HG03558 (cell line): ENCODE results near the gene RASAL3.

ENCODE experiments used
- ATAC-seq: cut with Tn5 transposase; IDR thresholded peaks from one replicate; pipeline ENCODE4 v1.9.1; 2021; ENCODE audit warnings: moderate number of reproducible peaks; ENCODE audit not compliant: unreplicated experiment; ENCODE audit errors: extremely low read depth

RASAL3 gene

DNA sequence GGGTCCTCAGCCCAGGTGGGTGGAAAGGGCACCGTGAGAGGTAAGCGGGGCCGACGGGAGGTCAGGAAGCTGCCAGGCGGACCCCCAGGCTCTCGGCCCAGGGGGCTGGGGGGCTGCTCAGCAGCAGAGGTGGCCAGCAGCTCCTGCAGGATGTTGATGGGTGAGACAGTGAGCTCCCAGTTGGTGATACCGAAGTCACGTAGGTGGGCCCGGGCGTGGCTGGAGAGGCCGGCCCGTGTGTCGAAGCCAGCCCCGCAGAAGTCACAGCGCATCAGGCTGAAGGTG is 27.6 kb downstream of the RASAL3 start:
- ATAC-seq: no peak

- ATAC-seq: no peak
Measured at GRCh38 chr19:15436012-15436825, 28.1 kb downstream of the RASAL3 start.

GRCh38 chr19:15433519-15434069 is 30.8 kb downstream of the RASAL3 start:
- no peak for ATAC-seq

GRCh38 chr19:15432629-15433518 is 31.5 kb downstream of the RASAL3 start:
- ATAC-seq: no peak

GRCh38 chr19:15432018-15432494 is 32.3 kb downstream of the RASAL3 start:
- no peak for ATAC-seq

- no peak for ATAC-seq
Measured at GRCh38 chr19:15431396-15432017, 32.8 kb downstream of the RASAL3 start.

- no peak for ATAC-seq
Measured at GRCh38 chr19:15430526-15431120, 33.7 kb downstream of the RASAL3 start.

GRCh38 chr19:15429825-15430467 is 34.4 kb downstream of the RASAL3 start:
- no peak for ATAC-seq

- ATAC-seq: no peak
Measured at GRCh38 chr19:15428956-15429824, 35.2 kb downstream of the RASAL3 start.

DNA sequence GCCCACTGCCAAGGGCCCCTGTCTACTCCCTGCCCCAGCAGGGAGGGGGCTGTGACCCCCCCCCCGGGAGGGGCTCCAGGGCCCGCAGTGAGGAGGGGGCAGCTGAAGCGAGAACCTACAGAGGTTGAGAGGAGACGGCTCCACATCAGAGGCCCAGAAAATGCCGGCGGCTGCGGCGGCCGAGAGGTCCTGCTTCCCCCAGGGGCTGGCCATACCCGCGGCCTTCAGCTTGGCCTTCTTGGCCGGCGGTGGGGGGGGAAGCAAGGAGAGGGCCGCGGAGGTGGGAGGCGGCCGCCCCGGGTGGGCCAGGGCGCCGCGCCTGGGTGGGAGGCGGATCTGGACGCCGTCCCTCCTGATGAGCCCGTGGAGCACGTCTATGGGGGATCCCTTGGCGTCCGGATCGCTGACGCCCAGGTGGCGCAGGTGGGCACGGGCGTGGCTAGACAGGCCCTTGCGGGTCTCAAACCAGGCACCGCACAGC is 36.3 kb downstream of the RASAL3 start:
- ATAC-seq: no peak

DNA sequence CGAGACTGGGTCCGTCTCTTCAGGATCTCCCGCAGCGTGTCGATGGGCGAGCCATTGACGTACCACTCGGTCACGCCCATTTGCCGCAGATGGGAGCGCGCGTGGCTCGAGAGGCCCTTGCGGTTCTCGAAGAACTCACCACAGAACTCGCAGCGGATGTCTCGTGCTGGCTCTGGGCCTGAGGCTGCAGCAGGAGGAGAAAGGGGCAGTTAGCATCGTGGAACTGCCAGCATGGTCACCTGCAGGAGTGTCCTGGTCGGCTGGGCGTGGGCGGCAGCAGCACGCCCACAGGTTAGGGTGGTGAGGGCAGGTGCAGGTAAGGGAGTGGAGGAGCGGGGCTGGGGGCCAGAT is 37.0 kb downstream of the RASAL3 start:
- no peak for ATAC-seq

GRCh38 chr19:15426485-15427349 is 37.6 kb downstream of the RASAL3 start:
- no peak for ATAC-seq

GRCh38 chr19:15425321-15425950 is 38.9 kb downstream of the RASAL3 start:
- no peak for ATAC-seq

GRCh38 chr19:15424692-15425272 is 39.6 kb downstream of the RASAL3 start:
- no peak for ATAC-seq

DNA sequence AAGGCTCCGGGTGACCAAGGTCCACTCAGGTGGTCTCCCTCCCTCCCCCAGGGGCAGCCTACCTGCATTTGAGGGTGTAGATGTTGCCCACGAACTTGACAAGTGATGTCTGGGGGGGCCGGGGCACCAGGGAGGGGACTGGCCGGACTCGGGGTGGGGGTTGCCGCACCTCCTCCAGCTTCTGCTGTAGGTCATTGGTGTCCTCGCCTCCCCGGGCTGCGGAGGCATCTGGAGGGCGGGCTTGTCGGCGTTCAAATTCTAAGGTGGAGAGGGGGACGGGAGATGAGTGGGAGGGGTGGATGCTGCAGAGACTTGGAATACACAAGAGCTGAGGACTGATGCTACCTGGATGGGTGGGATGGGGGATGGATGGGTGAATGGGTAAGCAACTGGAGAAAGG is 40.2 kb downstream of the RASAL3 start:
- no peak for ATAC-seq

DNA sequence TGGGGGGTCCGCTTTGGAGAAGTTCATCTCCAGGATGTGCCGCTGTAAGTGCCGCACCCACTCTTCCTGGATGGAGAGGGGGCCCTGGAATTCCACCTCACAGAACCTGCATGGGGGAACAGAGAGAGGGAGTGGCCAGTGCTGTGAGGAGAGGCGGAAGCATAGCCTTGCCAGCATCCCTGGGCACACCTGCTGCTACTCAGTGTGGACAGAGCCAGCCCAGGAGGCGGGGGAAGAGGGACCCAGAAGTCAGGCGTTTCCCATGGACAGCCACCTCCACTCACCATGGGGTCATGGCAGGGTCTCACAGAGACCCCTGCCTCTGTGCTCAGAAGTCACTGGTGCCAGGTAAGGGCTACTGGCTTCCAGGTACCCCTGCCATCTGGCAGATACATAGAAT is 41.2 kb downstream of the RASAL3 start:
- ATAC-seq: no peak
